HG02678 (cell line): Measurements from ENCODE around the gene NLGN2.

Experiments
- ATAC-seq: cut with Tn5 transposase; IDR thresholded peaks from one replicate; pipeline ENCODE4 v1.9.1; 2021; ENCODE audit warnings: mild to moderate bottlenecking, moderate library complexity; ENCODE audit not compliant: unreplicated experiment

The NLGN2 gene

DNA sequence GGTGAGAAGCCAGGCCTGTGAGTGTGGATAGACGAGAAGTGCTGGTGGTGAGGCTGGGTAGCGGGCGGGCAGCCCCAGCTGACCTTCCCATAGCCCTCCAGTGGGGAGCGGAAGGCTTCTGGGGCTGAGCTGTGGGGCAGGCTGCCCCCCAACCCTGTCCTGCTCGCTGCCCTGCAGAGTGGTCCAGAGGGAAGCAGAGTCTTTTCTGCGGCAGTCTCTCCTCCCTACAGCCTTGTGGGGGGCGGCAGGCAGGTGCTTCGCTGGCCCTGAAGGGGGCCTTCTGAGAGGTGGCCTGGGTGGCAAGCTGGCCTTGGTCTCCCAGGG is 3.7 kb downstream of the NLGN2 start:
- no peak for ATAC-seq

DNA sequence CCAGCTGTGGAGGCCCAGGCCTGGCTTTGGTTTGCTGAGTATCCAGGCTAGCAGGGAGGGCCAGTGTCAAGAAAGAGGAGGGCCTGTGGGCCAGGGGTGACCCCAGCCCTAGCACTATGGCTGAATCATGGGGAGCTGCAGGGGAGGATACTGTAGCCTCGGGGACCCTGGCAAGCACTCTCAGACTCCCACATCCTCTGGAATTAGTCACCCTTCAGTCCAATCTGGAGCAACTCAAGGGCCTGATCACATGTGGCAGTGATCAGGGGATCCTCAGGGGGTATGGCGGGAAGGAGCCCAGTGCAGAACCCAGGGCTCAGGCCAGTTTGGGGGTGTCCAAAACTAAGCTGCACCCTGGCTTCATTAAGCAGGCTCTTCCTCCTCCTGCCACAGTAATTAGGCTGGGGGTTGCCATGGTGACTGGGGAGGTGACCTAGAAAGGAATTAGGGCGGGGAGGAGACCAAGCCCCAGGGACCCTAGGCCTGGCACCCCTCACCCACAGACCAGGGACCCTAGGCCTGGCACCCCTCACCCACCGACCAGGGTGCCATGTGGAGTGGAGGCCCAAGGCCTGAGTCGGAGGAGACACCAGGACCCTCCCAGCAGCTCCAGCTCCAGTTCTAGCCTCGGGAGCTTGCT is 5.8 kb downstream of the NLGN2 start:
- ATAC-seq: no peak

DNA sequence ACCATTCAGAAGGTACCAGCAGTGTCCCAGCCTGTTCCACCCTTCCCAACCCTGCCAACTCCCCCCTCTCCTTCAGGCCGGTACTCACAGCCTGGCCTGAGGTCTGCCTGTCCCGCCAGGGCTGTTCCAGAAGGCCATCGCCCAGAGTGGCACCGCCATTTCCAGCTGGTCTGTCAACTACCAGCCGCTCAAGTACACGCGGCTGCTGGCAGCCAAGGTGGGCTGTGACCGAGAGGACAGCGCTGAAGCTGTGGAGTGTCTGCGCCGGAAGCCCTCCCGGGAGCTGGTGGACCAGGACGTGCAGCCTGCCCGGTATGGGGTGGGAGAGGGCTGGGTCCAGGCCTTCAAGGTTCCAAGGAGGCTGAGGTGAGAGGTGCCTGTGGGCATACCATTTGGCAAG is 7.2 kb downstream of the NLGN2 start:
- ATAC-seq: no peak

DNA sequence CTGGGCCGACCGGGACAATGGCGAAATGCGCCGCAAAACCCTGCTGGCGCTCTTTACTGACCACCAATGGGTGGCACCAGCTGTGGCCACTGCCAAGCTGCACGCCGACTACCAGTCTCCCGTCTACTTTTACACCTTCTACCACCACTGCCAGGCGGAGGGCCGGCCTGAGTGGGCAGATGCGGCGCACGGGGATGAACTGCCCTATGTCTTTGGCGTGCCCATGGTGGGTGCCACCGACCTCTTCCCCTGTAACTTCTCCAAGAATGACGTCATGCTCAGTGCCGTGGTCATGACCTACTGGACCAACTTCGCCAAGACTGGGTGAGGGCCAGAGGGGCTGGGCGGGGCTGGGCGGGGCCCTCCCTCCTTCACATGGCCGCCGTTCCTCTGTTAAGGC is 8.1 kb downstream of the NLGN2 start:
- no peak for ATAC-seq

DNA sequence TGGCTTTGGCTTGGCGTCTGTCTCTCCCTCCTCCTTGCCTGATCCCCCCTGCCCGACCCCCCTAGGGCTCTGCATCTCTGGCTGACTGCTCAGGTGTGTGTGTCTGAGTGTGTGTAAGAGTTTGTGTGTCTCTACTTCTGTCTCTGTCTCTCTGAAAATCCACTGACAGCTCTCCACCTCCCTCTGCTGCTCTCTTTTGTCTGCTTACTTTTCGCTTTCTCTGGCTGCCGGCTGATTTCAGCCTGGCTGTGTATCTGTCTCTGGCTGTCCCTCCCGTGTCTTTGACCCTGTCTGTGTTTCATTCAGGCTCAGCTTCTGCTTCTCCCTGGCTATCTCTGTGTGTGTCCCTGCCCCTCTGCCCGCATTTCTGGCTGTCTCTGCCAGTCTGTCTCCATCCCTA is 8.7 kb downstream of the NLGN2 start:
- ATAC-seq: no peak

DNA sequence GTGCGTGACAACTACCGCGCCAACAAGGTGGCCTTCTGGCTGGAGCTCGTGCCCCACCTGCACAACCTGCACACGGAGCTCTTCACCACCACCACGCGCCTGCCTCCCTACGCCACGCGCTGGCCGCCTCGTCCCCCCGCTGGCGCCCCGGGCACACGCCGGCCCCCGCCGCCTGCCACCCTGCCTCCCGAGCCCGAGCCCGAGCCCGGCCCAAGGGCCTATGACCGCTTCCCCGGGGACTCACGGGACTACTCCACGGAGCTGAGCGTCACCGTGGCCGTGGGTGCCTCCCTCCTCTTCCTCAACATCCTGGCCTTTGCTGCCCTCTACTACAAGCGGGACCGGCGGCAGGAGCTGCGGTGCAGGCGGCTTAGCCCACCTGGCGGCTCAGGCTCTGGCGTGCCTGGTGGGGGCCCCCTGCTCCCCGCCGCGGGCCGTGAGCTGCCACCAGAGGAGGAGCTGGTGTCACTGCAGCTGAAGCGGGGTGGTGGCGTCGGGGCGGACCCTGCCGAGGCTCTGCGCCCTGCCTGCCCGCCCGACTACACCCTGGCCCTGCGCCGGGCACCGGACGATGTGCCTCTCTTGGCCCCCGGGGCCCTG is 9.5 kb downstream of the NLGN2 start:
- ATAC-seq: no peak

DNA sequence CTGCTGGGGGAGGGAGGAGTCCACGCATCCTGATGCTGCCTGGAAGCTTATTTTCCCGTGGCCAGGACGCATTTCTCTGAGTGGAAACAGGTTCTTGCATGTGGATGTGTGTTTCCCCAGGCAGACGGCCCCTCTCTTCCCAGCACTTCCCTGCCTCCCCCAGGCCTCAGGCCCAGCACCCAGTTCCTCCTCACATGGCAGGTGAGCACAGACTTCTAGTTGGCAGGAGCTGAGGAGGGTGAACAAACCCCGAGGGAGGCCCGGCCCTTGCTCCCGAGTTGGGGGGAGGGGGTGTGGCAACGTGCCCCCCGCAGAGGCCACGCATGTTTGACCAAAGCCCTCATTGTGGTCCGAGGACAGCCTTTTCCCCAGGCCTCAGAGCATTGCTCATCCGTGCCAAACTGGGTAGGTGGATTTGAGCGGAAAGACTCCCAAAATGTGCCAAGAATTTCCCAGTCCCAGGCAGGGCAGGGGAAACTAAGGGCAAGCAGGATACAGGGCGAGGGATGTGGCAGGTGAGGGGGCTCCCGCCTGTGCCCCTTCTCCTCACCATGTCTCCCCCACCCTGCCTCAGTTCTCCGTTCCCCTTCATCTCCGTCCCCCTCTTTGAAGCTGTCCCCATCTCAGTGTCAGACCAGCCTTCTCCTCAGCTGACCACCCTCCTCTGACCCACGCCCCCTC is 11.0 kb downstream of the NLGN2 start:
- no peak for ATAC-seq

DNA sequence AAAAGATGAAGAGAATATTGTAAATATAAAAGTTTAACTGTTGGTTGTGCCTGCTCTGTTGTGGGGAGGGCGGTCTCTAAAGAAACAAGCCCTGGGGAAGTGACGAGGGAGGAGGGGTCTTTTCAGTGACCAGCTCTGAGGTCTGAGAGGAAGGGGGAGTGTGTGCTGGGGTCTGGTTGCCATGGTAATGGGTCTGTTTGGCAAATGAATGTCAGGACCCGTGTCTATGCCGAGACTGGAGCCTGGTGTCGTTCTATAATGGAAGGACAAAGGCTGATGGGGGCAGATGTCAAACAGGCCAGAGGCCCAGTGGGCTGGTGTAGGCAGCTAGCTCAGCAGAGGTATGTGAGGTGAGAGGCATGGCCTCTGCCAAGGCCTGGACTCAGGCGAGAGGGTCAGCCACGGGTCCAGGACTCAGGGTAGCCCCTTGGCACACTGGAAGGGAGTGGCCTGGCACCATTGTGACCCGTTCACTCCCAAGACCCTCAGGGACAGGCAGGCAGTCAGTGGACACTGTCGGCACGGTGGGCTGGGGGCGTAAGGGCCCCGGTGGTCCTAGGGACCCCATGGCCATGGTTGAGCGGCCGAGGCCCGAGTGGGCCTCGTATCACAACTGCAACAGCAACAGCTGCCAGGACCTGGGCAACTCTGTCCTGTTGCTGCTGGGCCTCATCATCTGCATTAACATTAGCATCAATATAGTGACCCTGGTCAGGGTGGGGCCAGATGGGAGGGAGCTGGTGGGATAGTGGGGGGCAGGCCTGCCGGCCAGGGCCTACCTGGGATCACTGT is 12.4 kb downstream of the NLGN2 start, which contains the start of gene SPEM1:
Gene SPEM1, plus strand, starts transcription at position 506 of the 792 bp plus-strand sequence. Its CDS starts 61 bp downstream, at position 567.
- no peak for ATAC-seq

DNA sequence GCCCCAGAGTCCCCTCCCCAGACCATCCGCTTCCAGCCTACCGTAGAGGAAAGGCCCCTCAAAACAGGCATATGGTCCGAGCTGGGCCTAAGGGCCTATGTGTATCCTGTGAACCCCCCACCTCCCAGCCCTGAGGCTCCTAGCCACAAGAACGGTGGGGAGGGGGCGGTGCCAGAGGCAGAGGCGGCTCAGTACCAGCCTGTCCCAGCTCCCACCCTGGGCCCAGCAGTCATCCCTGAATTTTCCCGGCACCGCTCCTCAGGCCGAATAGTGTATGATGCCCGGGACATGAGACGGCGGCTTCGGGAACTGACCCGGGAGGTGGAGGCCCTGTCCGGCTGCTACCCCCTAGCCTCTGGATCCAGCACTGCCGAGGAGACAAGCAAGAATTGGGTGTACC is 13.5 kb downstream of the NLGN2 start:
- ATAC-seq: no peak

DNA sequence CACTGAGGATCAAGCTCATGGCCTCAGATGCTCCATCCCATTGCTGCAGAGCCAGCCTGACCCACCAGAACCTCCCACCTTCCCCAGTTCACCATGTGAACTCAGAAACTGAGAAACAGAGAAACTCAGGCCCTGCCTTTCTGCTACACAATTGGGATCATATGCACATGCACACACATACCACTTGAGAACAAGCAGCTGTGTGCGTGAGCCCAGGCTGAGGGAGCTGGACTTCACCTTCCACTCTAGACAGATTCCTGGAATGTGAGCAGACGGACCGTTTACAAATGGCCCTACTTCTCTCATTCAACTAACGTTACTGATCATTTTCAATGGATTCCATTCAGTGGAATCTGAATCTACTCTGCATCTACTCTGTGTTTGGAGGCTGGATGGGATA is 16.0 kb downstream of the NLGN2 start:
- ATAC-seq: no peak

DNA sequence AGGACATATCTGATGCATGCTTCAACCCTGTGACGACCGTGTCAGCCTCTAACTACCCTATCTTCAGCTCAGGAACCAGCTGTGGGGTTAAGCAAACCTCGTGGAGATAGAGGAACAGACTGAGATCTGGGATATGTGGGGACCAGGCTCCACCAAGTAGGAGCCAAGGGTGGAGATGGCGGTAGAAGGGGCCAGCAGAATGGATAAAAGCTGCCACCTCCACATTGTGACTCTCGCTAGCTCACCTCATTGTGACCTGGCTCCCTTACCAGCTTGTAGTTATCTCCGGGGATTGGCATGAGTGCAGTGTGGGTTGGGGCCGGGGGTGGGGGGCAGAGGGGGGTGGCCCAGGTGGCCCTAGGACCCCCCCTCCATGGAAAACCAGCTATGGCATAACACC is 17.7 kb downstream of the NLGN2 start, which contains the start of gene SPEM2:
Gene SPEM2, plus strand, starts transcription at position 301 of the 400 bp plus-strand sequence. Its CDS starts 73 bp downstream, at position 374.
- no peak for ATAC-seq

DNA sequence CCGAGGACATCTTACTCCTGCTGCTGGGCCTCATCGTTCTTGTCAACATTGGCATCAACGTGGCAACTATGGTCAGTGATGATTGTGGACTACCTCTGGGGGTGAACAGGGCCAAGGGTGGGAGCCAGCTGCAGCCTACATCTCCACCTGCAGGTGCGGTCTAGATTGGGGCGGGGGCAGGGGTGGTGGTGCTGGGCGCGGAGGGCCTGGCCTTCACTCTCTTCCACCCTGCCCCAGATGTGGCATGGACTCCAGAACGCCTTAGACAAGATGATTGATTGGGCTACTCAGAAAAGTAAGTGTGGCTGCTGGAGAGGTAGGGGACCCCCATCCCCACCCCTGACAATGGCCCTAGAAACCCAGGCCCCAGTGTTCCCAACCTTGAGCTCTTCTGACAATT is 18.1 kb downstream of the NLGN2 start:
- no peak for ATAC-seq

DNA sequence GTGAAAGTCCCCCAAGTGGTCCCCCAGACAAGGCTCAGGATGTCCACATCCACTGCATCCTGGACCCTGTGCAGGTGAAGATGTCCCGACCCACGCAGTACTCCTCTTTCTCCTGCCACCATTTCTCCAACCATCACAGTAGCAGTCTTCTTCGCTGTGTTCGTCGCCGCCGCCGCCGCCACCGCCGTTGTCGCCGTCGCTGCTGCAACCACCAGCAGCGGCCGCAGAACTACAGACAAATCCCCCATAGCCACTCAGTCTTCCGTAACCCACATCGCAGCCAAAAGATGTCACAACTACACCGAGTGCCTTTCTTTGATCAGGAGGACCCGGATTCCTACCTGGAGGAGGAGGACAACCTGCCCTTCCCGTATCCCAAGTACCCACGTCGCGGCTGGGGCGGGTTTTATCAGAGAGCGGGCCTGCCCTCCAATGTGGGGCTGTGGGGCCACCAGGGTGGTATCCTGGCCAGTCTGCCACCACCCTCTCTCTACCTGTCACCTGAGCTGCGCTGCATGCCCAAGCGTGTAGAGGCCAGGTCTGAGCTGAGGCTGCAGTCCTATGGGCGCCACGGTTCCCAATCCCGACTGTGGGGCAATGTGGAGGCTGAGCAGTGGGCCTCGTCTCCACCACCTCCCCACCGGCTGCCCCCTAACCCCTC is 18.7 kb downstream of the NLGN2 start:
- no peak for ATAC-seq

DNA sequence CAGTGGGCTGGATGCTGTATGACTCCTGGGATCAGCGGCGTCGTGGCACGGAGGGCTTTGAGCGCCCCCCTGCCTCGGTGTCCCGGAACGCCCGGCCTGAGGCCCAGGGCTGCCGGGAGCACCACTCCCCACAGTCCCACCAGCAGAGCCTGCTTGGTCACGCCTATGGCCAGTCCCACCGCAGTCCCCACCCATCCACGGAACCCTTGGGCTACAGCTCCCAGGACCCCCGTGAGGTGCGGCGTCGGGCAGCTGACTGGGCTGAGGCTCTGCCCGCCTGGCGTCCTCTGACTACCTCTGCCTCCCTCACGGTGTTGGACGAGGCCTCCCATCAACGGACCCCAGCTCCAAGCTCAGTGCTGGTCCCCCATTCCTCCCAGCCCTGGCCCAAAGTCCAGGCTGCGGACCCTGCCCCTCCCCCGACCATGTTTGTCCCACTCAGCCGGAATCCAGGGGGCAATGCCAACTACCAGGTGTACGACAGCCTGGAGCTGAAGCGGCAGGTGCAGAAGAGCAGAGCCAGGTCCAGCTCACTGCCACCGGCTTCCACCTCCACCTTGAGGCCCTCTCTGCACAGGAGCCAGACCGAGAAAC is 19.3 kb downstream of the NLGN2 start:
- no peak for ATAC-seq

DNA sequence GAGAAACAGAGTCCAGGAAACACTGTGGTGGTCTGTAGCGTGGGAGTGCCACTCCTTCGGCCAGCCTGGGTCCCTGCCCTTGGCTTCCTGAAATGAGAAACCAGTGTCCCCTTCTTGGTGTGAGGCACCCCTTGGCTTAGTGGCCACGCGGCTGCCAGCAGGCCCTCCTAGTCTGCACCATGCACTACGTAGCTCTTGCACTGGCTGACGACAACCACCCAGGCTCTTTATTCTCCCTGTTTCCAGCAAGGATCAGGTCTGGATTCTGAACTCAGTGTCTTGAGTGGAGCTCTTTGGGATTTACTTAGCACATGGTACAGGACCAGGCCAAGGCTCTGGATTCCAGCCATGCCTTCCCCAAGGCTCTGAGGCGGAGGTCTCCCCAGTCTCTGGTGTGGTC is 19.9 kb downstream of the NLGN2 start:
- no peak for ATAC-seq

DNA sequence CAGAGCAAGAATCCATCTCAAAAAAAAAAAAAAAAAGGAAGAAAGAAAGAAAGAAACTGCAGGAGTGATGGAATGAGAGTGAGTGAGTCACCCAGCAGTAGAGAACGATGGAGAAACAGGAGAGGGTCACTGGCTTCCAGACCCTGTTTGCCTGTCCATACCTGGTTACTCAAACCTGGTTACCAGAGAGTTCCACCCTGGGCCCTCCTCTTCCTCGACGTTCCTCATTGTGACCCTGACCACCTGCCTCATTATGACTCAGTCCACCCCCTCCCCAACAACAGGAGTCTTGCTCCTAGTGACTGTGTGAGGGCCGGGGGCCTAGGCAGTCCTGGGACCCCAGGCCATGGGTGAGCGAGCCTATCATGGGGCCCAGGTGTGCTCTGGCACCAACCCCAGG is 20.9 kb downstream of the NLGN2 start, which contains the start of gene SPEM3:
Gene SPEM3, plus strand, starts transcription at position 301 of the 400 bp plus-strand sequence. Its CDS starts 46 bp downstream, at position 347.
- no peak for ATAC-seq

DNA sequence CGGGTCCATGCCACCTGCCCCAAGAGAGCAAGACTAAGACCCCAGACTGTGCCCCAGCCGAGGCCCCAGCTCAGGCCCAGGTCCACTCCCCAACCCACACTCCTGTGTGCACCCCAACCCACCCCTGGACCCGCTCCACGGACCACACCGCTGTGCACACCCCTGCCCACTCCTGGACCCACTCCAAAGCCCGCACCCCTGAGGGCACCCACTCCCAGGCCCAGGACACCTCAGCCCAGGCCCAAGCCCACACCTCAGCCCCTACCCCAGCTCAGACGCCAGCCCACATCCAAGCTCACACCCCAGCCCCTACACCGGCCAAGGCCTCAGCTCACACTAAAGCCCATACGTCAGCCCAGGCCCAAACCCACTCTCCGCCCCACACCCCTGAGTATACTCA is 22.1 kb downstream of the NLGN2 start:
- ATAC-seq: no peak

DNA sequence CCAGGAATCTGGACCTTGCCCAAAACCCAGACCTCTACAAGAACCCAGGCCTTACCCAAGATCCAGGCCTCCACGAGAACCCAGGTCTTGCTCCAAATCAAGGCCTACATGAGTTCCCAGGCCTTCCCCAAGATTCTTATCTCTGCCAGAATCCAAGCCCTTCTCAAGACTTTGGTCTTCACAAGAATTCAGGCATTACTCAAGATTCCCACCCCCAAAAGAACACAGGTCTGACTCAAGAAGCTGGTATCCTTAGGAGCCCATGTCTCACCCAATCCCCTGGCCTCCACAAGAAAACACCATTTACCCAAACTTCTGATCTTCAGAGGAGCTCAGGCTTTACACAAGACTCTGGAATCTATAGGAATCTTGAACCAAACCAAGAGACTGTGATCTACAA is 23.6 kb downstream of the NLGN2 start:
- no peak for ATAC-seq

DNA sequence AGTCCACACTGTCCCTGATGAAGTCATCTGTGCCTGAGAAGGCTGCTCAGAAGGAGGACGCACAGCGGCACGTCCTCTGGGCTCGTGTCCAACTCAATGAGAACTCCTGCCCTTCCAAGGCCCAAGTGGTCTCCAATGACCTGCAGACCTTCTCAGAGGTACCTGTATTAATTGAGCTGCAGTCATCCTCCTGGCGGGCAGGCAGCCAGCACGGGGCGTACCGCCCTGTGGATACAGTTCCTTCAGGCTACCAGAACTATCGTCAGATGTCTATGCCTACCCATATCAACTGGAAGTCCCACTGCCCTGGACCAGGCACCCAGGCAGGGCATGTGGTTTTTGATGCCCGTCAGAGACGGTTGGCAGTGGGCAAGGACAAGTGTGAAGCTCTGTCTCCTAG is 24.7 kb downstream of the NLGN2 start:
- ATAC-seq: no peak

DNA sequence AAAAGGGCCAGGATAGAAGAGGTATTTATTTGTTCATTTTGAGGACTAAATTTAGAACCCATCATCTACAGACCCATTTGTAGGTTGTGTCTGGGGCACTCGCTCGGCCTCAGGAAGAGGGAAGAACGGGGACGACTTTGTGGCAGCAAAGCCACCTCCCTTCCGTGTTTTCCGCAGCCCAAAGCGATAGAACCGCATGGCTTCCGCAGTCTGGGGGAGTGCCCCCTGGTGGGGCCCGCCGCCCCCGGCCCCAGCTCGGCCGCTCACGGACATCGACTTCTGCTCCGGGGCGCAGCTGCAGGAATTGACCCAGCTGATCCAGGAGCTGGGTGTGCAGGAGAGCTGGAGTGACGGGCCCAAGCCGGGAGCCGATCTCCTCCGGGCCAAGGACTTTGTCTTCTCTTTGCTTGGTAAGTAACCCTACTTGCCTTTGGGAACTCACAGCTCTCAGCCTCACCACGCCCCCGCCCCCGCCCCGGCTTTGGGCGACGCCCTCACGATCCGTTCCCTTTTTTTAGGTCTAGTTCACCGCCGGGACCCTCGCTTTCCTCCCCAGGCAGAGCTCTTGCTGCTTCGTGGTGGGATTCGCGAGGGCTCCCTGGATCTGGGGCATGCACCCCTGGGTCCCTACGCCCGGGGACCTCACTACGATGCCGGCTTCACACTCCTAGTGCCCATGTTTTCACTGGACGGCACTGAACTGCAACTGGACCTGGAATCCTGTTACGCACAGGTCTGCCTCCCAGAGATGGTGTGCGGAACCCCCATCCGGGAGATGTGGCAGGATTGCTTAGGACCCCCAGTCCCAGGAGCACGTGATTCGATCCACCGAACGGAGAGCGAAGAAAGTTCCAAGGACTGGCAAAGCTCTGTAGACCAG is 28.3 kb downstream of the NLGN2 start:
- no peak for ATAC-seq
